HS-27A (cell line): Measurements from ENCODE around the gene SNX25.

ENCODE experiments used
- DNase-seq: peaks from one replicate; pipeline ENCODE4 v3.0.0-alpha.2; 2012; ENCODE audit warnings: low read depth, missing footprints

SNX25 gene

GRCh38 chr4:185411849-185412248 lies 202.5 kb downstream of the SNX25 start:
- DNase-seq = no peak

- no peak for DNase-seq
These were observed 203.0 kb downstream of the SNX25 start for GRCh38 chr4:185412412-185412811.
